Trophoblast cell (in vitro differentiated cells and primary cell): Measurements from ENCODE around the gene ADGRF5.

Experiments used
- DNase-seq, 2 donors: peaks; one replicate each; pipeline ENCODE4 v3.0.0-alpha.2; 2016
- H2AFZ ChIP-seq: 2 replicates; pipeline ENCODE4 v1.6.1; 2013; ENCODE audit warnings: low read length, moderate library complexity, mild to moderate bottlenecking; ENCODE audit not compliant: insufficient read depth, poor library complexity
- H2AK5ac ChIP-seq: 2 replicates; pipeline ENCODE4 v1.6.1; 2013; ENCODE audit warnings: mild to moderate bottlenecking, low read length
- H2BK120ac ChIP-seq: 2 replicates; pipeline ENCODE4 v1.6.1; 2013; ENCODE audit warnings: low read length, mild to moderate bottlenecking, moderate library complexity; ENCODE audit not compliant: insufficient read depth, poor library complexity
- H2BK12ac ChIP-seq: 2 replicates; pipeline ENCODE4 v1.6.1; 2013; ENCODE audit warnings: mild to moderate bottlenecking, low read length, moderate library complexity
- H2BK5ac ChIP-seq: 2 replicates; pipeline ENCODE4 v1.6.1; 2013; ENCODE audit warnings: low read length, low read depth, moderate library complexity, mild to moderate bottlenecking; ENCODE audit not compliant: poor library complexity
- H3K14ac ChIP-seq: 2 replicates; pipeline ENCODE4 v1.6.1; 2013; ENCODE audit warnings: mild to moderate bottlenecking, low read length
- H3K18ac ChIP-seq: 2 replicates; pipeline ENCODE4 v1.6.1; 2013; ENCODE audit warnings: mild to moderate bottlenecking, low read length
- H3K23ac ChIP-seq: 2 replicates; pipeline ENCODE4 v1.6.1; 2013; ENCODE audit warnings: low read length
- H3K27ac ChIP-seq: 2 replicates; pipeline ENCODE4 v1.5.1; 2013; ENCODE audit warnings: low read depth, mild to moderate bottlenecking, inconsistent platforms, low read length, moderate library complexity
- H3K27me3 ChIP-seq: 2 replicates; pipeline ENCODE4 v1.6.1; 2013; ENCODE audit warnings: inconsistent platforms, mild to moderate bottlenecking, low read length, moderate library complexity; ENCODE audit not compliant: insufficient read depth
- H3K36me3 ChIP-seq, 2 experiments: 1 replicate in 1 of 2; 2 replicates in 1 of 2; pipeline ENCODE4 v1.6.1; 2013; ENCODE audit warnings: low read length in 2 of 2, mild to moderate bottlenecking in 2 of 2, moderate library complexity in 1 of 2; ENCODE audit not compliant: insufficient read depth in 2 of 2, control insufficient read depth in 1 of 2
- H3K4ac ChIP-seq: 2 replicates; pipeline ENCODE4 v1.6.1; 2013; ENCODE audit warnings: low read depth, mild to moderate bottlenecking, low read length, moderate library complexity
- H3K4me1 ChIP-seq, 2 experiments: 1 replicate in 1 of 2; 2 replicates in 1 of 2; pipeline ENCODE4 v1.6.1; 2013; ENCODE audit warnings: low read length in 2 of 2, mild to moderate bottlenecking in 2 of 2, moderate library complexity in 1 of 2; ENCODE audit not compliant: insufficient read depth in 2 of 2, control insufficient read depth in 1 of 2
- H3K4me2 ChIP-seq: 2 replicates; pipeline ENCODE4 v1.6.1; 2013; ENCODE audit warnings: inconsistent platforms, mild to moderate bottlenecking, low read length, moderate library complexity
- H3K4me3 ChIP-seq: 2 replicates; pipeline ENCODE4 v1.5.1; 2013; ENCODE audit warnings: mild to moderate bottlenecking, low read depth, low read length, inconsistent platforms
- H3K79me1 ChIP-seq: one replicate; pipeline ENCODE4 v1.6.1; 2013; ENCODE audit warnings: low read length
- H3K79me2 ChIP-seq: 2 replicates; pipeline ENCODE4 v1.6.1; 2013; ENCODE audit warnings: low read length, mild to moderate bottlenecking; ENCODE audit not compliant: control insufficient read depth, insufficient read depth, poor library complexity
- H3K9ac ChIP-seq: 2 replicates; pipeline ENCODE4 v1.6.1; 2013; ENCODE audit warnings: mild to moderate bottlenecking, low read length
- H3K9me3 ChIP-seq: 2 replicates; pipeline ENCODE4 v1.6.1; 2013; ENCODE audit warnings: low read depth, mild to moderate bottlenecking, control low read depth, inconsistent platforms, low read length; ENCODE audit not compliant: insufficient read depth
- H4K12ac ChIP-seq: 2 replicates; pipeline ENCODE4 v1.6.1; 2013; ENCODE audit warnings: low read depth, mild to moderate bottlenecking, low read length, moderate library complexity
- H4K8ac ChIP-seq: 2 replicates; pipeline ENCODE4 v1.6.1; 2013; ENCODE audit warnings: low read depth, mild to moderate bottlenecking, low read length, moderate library complexity
- H4K91ac ChIP-seq: one replicate; pipeline ENCODE4 v1.6.1; 2013; ENCODE audit warnings: low read depth, mild to moderate bottlenecking, low read length, moderate library complexity
- WGBS: extraction: QIAGEN DNeasy Blood & Tissue Kit; methylation state at CpG from one replicate; pipeline ENCODE4 v1.1.7; 2013; ENCODE audit warnings: missing lambda C conversion rate; ENCODE audit not compliant: insufficient read length, insufficient coverage; ENCODE audit errors: extremely low coverage; 5-methylcytosine and 5-hydroxymethylcytosine counted together

Gene ADGRF5

DNA sequence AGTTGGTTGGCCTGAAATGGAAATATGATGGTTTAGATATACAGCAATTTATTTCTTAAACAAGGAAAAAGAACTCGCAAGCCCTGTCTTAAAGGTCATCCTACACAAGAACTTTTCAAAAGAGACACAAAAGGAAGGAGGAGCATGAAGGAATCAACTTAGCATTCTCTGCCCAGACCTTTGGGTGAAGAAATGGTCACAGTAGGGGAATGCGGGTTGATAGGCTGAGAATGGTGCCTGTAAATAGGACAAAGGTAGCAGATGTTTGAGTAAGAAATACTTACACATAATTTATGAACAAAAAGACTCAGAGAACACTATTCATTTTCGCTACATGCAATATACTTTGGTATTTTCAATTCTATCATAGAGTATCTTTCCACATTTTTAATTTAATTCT is 15.0 kb downstream of the ADGRF5 start:
- Histone ChIP-seq H3K36me3 (no peaks in the 10 kb centered on the region), H3K23ac (no peak overlapping the region), H4K8ac (no peak overlapping the region), H4K12ac (no peak overlapping the region), H3K79me1 (no peaks in the 10 kb centered on the region), H2BK5ac (no peak overlapping the region), H3K4ac (no peak overlapping the region), H3K18ac (no peak overlapping the region), H3K9me3 (no peaks in the 10 kb centered on the region), H3K27ac (no peak overlapping the region), H2AFZ (no peak overlapping the region), H3K9ac (no peak overlapping the region), H3K14ac (no peak overlapping the region), H4K91ac (no peak overlapping the region), H3K27me3 (no peaks in the 10 kb centered on the region), H2AK5ac (no peak overlapping the region), H3K4me3 (no peak overlapping the region), H3K79me2 (no peaks in the 10 kb centered on the region), H3K4me1 (peaks cover 0 to 3% of the 10 kb centered on the region in 2 experiments), H2BK12ac (no peak overlapping the region), H2BK120ac (no peak overlapping the region), H3K4me2 (no peak overlapping the region)
- no CpG with 5 or more reads among the region's 3 CpGs for WGBS
- DNase-seq = peak; percentile 60 to 79

DNA sequence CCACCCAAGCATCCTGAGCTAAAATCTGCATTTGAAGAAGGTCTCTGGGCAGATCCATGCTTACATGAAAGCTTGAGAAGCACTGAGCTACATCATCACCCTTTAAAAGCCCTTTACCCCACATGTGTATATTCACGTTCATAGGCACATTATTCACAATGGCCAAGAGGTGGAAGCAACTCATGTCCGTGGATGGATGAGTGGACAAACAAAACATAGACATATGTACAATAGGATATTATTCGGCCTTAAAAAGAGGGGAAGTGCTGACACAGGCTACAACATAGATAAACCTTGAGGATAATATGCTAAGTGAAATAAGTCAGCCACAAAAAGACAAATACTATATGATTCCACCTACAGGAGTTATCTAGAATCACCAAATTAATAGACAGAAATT is 17.6 kb downstream of the ADGRF5 start:
- Histone ChIP-seq H2AFZ (no peak overlapping the region), H3K4ac (no peak overlapping the region), H2BK120ac (no peak overlapping the region), H3K36me3 (no peaks in the 10 kb centered on the region), H2BK5ac (no peak overlapping the region), H2BK12ac (no peak overlapping the region), H3K23ac (no peak overlapping the region), H2AK5ac (no peak overlapping the region), H4K91ac (no peak overlapping the region), H3K79me1 (no peaks in the 10 kb centered on the region), H3K27ac (no peak overlapping the region), H3K79me2 (no peaks in the 10 kb centered on the region), H3K18ac (no peak overlapping the region), H3K9me3 (no peaks in the 10 kb centered on the region), H3K27me3 (no peaks in the 10 kb centered on the region), H4K12ac (no peak overlapping the region), H3K4me3 (no peak overlapping the region), H3K9ac (no peak overlapping the region), H4K8ac (no peak overlapping the region), H3K4me1 (peaks cover 0 to 3% of the 10 kb centered on the region in 2 experiments), H3K4me2 (no peak overlapping the region), H3K14ac (no peak overlapping the region)
- WGBS = no CpG with 5 or more reads among the region's 3 CpGs
- DNase-seq = no peak

DNA sequence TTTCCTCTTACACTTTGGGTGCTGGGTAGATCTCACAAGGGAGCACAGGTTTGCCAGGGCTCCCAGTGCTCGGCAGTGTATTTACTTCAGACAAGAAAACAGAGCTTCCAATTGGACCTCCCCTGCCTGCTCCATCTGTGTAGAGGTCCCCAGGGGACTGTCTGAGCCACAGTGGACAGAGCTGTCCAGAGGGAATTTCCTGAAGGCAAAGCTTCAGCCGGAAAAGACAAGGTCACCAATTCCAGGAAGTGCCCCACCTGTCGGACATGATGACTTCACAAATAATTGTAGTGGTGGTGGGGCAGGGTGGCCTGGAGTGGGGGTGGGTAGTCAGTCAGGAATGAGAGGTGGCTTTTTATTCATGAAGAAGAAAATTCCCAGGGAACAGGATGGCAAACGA is 18.6 kb downstream of the ADGRF5 start:
- Histone ChIP-seq H3K9ac (no peak overlapping the region), H3K4me1 (peaks cover 0 to 3% of the 10 kb centered on the region in 2 experiments), H3K18ac (no peak overlapping the region), H3K27me3 (no peaks in the 10 kb centered on the region), H3K14ac (no peak overlapping the region), H3K36me3 (no peaks in the 10 kb centered on the region), H2BK5ac (no peak overlapping the region), H2BK120ac (no peak overlapping the region), H2BK12ac (no peak overlapping the region), H4K12ac (no peak overlapping the region), H2AK5ac (no peak overlapping the region), H3K27ac (no peak overlapping the region), H4K8ac (no peak overlapping the region), H3K4ac (no peak overlapping the region), H3K4me3 (no peak overlapping the region), H3K4me2 (no peak overlapping the region), H4K91ac (no peak overlapping the region), H3K9me3 (no peaks in the 10 kb centered on the region), H3K79me1 (no peaks in the 10 kb centered on the region), H3K23ac (no peak overlapping the region), H3K79me2 (no peaks in the 10 kb centered on the region), H2AFZ (no peak overlapping the region)
- DNase-seq = peak in 1 of 2 donors; percentile 22
- WGBS = no CpG with 5 or more reads among the region's 4 CpGs

- H2BK12ac ChIP-seq = no peak overlapping the region
- DNase-seq = no peak
- H3K36me3 ChIP-seq = no peaks in the 10 kb centered on the region
- H3K4me3 ChIP-seq = no peak overlapping the region
- no peaks in the 10 kb centered on the region for H3K79me2 ChIP-seq
- no peaks in the 10 kb centered on the region for H3K79me1 ChIP-seq
- no peaks in the 10 kb centered on the region for H3K9me3 ChIP-seq
- H2AFZ ChIP-seq = no peak overlapping the region
- H3K9ac ChIP-seq = no peak overlapping the region
- H4K12ac ChIP-seq = no peak overlapping the region
- 100% methylated on average over 2 of the region's 5 CpGs for WGBS
- H3K18ac ChIP-seq = no peak overlapping the region
- H2BK120ac ChIP-seq = no peak overlapping the region
- H3K14ac ChIP-seq = no peak overlapping the region
- no peak overlapping the region for H4K91ac ChIP-seq
- H2BK5ac ChIP-seq = no peak overlapping the region
- no peaks in the 10 kb centered on the region for H3K27me3 ChIP-seq
- no peak overlapping the region for H2AK5ac ChIP-seq
- H3K4ac ChIP-seq = no peak overlapping the region
- no peak overlapping the region for H3K23ac ChIP-seq
- peaks cover 0 to 3% of the 10 kb centered on the region in 2 experiments for H3K4me1 ChIP-seq
- no peak overlapping the region for H4K8ac ChIP-seq
- no peak overlapping the region for H3K27ac ChIP-seq
- no peak overlapping the region for H3K4me2 ChIP-seq
Observed at GRCh38 chr6:46901882-46902314, 19.8 kb downstream of the ADGRF5 start.
